Neural progenitor cell (in vitro differentiated cells): ENCODE data around the gene THRB.

Experiments used
- CTCF ChIP-seq: fragments of 200-600 bp; sonication (generic); IDR thresholded peaks from 2 replicates; pipeline ENCODE4 v1.5.1; 2017; ENCODE audit warnings: antibody characterized with exemption, mild to moderate bottlenecking
- EZH2phosphoT487 ChIP-seq: fragments of 200-600 bp; sonication (generic); IDR thresholded peaks from 2 replicates; pipeline ENCODE4 v1.6.1; 2017; ENCODE audit warnings: antibody characterized with exemption

DNA sequence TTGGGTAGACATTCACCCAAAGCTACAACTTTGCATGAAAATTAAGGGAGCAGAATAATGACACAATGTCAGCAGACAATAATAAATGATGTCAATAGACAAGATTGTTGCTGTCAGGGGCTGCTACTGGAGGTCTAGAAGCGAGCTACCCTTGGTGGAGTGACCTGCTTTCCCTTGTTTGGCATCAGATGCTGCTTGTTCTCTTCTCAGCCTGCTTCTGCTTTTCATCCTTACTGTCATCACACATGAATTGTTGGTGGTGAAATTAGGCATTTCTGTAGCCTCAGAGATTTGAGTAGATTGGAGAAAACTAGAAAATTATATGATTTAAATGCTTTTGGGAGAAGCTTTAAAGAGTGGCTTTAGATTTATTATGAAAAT lies 355.8 kb downstream of the THRB start:
- no peak for TF ChIP-seq CTCF
- no peak for TF ChIP-seq EZH2phosphoT487
